Measurements from ENCODE around the gene ECE1.
A peak's percentile ranks its signal among the peaks of the same experiment; 100 is the strongest.
"Not testable (repeated sequence)": the region's sequence is repeated elsewhere in the genome, so short reads cannot be mapped to it uniquely, and the experiment has no call there.

The ECE1 gene

DNA sequence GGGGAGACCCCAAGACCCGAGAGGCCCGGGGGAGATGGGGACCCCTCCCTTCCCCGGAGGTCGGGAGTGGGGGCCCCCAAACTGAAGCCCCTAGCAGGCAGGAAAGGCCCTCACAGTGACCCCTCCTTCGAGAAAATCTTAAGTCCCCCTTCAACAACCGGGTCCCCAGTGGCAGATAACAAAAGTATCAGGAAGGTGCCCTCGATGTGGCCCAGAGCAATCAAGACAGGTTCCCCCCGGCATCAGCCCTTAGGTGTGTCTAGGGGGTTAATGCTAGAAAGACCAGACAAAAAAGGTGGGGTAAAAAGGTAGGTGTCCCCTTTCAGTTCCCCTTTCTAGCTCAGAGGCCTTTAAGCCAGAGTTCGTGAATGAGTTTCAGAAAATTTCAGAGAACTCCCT lies 282 bp upstream of the ECE1 start:
- DNase-seq = peak; percentile 90

DNA sequence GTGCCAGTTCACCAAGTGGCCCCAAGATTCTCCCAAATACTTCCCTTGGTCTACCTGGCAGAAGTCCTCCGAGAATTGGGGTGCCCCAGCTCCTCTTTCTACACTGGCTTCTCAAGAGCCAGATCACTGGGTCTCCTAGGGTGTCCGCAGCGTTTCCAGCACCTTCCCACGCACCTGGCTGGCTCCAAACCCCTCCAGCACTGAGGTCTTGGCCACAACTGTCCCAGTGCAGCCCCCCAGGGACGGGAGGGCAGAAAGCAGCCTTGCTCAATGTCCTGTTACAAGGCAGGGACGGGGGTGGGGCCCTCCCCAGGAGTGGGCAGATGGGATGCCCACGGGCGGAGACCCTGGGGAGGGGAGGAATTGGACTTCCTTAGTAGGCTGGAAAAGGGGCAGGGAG lies 1.1 kb downstream of the ECE1 start:
- no peak for DNase-seq

DNA sequence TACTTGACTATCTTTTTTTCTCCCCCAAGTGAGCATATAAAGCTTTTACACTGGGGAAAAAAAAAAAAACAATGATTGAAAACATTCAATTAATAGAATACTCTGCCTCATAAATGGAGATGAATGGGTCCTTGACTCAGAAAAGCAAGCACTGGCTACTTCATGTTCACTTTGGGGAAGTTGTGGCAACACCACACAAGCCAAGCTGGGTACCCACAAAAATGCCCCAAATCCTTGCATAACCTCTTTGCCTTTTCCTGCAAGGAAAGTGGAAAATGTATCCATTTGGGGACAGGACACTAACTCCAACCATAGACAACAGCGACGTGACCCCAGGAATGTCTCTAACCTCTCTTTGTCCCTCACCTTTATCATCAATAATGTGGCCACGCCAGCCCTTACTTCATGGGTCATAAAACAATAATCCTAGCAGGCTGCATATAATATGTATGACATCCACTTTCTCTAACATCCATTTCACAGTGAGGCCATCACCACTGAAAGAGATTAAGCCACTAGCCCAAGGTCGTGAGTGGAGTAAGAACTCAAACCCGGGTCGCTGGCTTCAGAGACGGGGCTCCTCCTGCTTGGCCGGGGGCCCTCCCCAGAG lies 2.3 kb downstream of the ECE1 start:
- DNase-seq = no peak

DNA sequence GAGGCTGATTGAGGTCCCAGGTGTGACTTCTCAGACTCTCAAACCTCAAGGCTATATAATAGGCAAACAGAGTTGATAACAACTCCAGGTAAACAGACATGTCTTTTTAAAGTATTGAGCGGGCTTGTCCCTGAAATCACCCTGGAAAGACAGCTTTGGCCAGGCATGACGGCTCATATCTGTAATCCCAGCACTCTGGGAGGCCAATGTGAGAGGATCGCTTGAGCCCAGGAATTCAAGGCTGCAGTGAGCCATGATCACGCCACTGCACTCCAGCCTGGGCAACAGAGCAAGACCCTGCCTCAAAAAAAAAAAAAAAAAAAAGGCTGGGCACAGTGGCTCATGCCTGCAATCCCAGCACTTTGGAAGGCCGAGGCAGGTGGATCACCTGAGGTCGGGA lies 4.9 kb downstream of the ECE1 start:
- DNase-seq = not testable (repeated sequence)

DNA sequence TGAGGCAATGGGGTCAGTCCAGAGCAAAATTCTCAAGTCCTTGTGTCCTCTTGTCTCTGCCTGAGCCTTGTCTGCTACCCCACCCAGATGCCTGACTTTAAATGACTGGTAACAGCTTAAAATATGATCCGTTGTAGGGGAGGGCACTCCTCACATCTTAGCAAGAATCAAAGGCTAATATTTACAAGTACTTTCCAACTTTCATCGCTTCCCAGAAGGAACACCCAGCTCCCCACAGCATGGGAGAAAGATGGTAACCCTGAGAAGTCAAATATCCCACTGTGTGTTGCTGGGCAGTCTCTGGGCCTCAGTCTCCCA lies 5.2 kb downstream of the ECE1 start:
- DNase-seq = no peak

DNA sequence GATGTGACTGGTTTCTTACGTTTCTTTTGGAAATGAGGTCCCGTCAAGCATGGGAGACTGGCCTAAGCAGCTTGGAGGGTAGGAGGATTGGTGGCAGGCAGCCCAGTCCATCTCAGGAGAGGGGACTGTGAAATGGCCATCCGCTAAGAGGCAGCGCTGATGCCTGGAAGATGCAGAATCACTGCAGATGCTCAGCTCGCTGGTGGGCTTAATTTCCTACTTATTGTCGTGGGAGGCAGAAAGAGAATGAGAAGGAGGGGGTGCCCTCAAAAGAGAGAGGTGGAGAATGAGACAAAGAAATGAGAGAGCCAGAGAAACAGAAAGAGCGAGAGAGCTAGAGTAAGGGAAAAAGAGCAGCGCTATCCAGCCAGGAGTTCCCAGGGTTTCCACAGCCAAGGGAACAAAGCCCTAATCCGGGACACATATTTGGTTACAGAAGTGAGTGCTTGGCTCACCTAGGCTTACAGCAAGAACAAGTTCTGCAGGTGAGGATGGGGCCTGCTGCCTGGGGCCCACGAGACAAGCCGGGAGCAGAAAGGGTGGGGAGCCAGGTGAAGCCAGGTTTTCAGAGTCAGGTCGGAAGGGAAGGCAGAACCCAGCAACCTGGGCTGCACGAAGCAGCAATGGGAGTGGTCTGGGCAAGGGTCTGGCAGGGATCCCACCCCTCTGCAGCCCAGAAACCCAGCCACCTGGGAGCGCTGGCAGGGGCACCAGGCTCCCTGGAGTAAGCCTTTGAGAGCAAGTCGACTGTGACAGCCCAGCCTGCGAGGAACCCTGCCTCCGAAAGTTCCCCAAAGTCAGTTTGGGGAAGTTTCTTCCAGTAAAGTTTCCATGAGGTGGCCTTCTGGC lies 5.8 kb downstream of the ECE1 start:
- no peak for DNase-seq

DNA sequence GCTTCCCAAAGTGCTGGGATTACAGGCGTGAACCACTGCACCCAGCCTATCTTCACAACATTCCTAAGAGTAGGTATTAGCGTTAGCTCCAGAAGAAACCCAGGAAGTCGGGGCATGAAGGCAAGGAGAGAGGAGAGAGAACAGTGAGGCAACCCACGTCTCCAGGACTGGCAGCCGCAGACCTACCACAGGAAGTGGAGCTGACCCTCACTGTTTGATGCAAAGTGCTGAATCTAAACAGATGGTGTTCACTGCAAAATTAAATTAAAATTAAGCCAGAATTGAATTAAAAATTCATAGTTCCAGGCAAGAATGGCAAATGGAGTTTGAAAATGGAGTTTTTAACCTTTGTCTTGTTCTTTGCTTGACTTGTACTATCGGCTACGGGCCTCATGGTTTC lies 6.7 kb downstream of the ECE1 start:
- DNase-seq = no peak

DNA sequence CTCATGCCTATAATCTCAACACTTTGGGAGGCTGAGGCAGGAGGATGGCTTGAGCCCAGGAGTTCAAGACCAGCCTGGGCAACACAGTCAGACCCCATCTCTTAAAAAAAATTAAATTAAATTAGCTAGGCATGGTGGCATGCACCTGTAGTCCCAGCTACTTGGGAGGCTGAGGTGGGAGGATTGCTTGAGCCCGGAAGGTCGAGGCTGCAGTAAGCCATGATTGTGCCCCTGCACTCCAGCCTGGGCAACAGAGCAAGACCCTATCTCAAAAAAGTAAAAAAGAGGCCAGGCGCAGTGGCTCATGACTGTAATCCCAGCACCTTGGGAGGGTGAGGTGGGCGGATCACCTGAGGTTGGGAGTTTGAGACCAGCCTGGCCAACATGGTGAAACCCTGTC lies 8.2 kb downstream of the ECE1 start:
- DNase-seq = not testable (repeated sequence)

DNA sequence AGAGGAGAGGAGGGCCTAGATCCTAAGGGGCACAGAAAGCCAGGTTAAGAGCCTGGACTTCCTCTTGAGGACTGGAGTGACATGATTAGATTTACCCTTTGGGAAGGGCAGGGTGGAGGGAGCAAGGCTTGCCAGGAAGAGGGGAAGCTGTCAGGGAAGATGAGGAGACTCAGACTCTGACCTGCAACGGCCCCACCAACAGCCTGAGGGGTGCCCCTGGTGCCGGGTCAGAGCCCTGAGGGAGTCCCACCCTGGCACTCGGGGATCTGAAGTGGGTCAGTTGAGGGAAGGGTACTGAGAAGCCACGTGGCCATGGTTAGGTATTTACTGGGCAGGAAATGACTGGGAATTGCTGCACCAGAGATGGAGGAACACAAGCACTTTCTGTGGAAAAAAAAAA lies 9.8 kb downstream of the ECE1 start:
- DNase-seq = no peak

DNA sequence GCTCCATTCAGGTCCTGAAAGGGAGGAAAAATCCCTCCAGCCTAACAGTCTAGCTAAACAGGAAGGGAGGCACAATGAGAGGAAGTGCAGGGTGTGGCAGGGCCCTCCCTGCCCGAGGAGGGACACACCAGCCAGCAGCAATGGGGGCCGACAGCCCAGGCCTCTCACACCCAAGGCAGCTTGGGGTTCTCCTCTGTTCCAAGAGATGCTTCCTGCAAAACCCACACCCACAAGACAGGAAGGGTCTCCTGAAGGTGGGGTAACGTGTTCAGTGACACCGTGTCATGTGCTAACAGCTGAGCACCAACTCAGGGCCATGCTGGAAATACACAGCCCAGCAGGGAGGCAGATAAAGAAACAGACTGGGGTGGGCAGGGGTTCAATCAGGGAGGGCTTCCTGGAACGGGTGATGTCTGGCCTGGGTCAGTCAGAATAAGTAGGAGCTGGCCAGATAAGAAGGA lies 10.2 kb downstream of the ECE1 start:
- no peak for DNase-seq

DNA sequence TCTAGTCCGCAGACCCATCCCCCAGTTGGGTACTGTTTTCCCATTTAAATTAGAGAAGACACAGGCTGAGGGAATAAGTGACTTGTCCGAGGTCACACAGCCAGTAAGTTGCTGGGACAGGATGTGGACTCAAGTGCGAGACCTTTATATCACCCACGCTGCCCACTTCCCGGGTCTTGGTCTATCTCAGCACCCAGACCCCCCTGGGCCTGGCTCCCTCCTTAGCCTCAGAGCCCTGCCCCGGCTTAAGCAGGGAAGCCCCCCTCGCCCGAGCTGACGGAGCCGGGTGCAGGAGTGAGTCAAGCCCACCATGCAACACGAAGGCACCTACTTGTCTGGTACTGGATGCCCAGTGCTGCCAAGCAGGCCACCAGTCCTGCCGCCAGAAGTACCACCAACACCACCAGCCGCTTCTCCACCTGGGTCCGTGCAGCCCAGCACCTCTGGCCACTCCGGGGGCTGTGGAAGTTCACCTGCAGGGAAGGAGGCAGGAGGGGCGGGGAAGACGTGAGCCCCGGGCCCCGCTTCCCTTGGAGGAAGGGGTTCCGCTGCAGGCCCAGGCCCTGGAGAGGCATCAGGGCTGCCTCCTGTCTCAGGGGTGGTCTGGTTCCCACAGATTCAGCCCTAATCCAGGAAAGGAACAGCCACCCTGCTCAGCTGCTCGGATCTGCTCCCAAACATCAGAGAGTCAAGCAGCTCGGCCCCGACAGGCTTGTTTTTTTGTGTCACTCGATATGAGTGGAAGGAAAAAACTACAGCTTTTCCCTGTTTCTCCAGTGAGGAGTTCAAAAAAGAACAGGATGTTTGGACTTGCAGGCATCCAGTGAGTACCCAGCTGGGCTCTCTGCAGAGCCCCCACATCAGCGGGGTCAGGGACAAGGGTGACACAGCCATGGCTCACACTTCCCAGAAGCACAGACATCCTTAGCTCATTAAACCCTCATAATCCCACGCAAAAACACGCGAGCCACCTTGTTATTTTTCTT lies 11.1 kb downstream of the ECE1 start:
- DNase-seq = no peak

DNA sequence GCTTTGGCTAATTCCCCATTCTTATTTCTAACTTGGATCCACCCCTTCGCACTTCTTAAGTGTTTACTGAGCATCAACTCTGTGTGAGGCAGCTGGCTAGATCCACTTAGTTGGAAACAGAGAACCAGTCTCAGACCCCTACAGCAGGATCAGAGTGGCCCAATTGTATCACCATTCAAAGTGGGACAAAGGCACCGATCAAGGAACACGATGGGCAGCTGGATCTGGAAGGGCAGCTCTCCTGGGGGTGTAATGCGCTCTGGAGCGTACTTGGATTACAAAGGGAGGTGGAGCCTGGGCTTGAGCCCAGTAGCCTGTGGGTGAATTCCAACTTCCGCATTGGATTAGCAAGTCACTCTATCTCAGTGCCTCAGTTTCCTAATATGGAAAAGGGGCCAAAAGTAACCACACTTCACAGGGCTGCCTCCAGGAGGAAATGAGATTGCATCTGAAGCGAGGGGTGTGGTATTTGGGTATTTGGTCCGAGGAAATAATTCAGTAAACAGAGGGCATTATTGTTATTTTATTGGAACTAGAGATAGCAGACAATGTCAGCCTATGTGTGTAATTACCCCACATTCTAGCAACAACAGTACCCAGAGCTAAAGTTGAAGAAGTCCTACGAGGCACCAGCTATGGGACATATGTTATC lies 11.9 kb downstream of the ECE1 start:
- DNase-seq = no peak

DNA sequence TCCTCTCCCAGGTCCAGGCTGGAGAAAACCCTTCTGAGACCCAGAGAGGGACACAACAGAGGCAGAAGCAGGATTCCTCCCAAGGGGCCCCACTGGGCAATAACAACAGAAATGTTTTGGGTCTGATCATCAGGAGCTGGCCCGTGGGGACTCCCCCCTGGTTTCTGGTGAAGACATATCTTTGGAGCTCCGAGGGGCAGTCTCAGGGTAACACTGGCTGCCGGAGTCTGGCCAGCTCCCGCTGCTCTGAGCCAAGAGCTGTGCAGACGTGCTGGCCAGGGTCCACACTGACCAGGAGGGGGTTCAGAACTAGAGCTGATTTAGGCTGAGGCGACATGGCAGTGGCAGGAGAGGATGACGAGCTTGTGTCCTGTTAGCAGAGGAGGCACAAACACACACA lies 13.1 kb downstream of the ECE1 start:
- DNase-seq = no peak

DNA sequence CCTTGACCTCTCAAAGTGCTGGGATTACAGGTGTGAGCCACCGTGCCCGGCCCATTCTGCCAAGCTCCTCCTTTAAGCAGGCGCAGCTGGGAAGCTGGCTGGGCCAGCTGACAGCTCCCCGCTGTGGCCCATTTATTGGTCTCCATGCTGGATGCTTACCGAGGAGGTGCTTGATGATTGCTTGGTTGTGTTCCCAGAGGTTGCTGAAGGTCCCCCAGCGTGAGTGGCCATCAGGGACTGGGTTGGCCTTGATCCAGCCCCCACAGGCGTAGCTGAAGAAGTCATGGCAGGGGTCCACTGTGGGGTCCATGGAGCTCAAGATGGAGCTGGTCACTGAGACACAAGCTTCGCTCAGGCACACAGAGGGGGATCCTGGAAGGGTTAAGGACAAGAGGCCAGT lies 17.7 kb downstream of the ECE1 start:
- DNase-seq = no peak

DNA sequence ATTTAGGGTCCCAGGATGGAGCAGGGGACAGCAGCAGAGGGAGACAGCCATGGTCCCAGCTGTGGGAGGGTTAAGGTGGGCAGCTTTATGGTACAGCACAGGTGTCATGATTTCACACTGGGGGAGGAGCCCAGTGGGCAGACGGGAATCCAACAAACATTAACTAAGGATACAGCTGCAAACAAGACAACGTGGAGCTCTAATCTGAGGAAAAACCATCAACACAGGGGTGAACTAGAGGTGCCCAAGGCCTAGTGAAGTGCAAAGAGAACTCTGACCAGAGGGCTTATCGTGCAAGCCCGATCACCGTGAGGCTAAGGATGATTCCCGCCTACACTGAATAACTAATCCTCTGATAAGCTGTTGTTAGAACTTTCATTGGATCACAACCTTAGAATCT lies 18.7 kb downstream of the ECE1 start:
- no peak for DNase-seq

DNA sequence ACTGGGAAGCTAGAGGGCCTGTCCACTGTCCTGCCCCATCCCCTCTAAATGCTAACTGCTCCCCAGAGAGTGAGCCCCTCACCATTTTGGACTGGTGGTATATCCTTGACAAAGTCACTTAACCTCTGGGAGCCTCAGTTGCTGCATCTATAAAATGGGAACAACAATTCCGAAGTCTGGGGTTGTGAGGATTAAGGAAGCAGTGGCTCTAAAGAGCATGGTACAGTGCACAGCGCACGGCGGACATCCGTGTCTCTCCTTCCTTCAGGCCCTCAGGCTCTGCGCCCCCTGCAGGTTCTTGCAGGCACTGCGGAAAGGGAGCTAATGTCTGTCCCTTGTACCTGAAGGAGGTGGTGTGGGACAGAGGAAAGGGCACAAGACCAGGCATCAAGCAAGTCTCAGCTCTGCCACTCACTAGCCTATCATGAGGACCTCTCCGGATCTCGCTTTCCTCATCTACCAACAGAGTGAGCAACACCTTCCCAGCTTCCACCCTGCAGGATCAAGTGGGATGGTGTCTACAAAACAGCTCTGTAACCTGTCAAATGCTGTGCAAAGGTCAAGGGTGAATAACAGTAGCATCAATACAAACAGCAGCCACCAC lies 20.1 kb downstream of the ECE1 start:
- DNase-seq = peak; percentile 78

DNA sequence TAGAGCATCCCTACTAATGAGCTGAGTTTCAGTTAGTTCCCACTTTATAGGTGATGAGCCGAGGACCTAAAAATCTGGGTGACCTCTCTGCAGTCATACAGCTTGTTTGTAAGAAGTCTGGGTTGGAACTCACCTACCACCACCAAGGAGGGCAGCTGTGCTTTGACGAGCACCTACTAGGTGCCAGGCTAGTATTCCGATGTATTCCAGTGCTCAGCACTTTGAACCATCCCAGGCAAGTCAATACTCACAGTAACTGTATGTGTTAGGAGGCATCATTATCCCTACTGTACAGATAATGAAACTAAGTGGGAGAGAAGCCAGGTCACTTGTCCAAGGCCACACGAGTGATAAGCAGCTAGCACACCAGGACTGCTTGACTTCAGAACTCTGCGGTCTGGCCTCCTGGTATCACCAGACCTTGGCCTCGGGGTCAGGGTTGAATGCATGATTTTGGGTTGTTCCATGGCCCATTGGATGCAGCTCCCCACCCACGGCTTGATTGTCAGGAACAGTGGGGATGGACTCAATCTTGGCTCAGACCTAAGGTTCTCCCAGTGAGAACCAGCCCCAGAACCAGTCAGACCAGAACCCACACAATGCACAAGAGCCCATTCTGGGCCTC lies 20.7 kb downstream of the ECE1 start:
- DNase-seq = no peak

DNA sequence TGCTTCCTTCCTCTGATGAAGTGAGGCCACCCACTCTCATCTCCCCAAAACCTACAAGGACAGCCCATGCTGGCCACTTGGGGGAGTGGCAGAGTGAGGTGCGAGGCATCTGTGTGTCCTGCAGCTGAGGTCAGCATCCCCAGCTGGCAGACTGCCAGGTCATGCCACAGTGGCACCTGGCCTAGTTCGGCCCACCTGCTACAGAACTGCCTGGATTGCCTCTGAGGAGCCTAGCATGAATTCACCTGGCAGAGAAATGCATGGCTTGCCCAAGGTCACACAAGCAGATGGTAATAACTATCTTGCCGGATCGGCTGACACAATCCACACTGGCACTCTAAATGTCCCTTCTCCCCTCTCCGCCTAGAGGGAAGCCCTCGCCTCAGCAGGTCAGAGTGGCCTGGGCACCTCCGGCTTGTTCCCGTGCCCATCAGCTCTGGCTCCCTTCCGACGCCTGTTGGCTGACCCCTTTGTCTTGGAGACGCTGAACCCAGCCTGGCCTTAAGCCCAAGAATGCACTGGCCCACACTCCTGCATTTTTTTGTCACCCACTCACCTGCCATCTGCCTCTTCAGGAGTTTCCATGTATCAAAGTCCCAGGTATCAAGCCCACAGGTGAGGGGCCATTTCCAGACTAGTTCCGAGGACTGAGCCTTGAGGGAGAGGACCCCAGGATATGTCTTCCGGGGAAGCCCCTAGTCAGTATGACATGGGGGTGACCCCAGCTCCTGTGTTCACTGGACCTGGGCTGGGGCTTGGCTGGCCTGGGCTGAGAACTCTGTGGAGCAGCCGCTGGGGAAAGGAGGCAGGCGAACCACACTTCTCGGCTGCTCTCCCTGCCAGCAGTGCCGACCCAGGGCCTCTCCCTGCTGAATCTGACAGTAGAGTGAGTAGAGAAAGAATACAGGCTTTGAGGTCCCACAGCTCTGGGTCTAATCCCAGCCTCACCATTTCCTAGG lies 21.7 kb downstream of the ECE1 start:
- DNase-seq = peak; percentile 99

DNA sequence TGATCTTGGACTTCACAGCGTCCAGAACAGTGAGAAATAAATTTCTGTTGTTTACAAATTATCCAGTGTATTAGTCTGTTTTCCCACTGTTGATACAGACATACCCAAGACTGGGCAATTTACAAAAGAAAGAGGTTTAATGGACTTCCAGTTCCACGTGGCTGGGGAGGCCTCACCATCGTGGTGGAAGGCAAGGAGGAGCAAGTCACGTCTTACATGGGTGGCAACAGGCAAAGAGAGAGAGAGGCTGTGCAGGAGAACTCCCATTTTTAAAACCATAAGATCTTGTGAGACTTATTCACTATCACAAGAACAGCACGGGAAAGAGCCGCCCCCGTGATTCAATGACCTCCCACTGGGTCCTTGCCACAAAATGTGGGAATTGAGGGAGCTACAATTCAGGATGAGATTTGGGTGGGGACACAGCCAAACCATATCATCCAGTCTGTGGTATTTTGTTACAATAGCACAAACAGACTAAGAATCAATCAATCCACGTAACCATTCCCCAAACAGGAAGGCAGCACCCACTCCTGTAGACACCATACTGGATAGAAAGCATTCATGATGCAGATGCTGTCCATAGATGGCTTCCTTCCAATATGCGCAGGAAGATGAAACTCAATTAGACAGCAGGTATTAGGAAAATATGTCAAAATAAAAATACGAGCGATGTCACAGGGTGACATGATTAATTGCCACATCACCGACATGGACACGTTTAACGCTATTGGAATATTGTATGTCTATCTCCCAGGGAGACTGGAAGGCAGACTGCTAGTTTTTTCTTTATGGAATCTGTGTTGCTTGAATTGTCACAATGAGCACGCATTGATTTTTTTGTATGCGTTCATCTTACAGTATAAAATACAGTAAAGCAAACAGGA lies 22.8 kb downstream of the ECE1 start:
- DNase-seq = no peak
